GM12878 (cell line): Measurements from ENCODE around the gene PPIF. TPM values are rescaled to one million over a fixed set of nuclear protein-coding genes. Genes with fewer than 3 reads are reported as not detected.

ENCODE experiments used
- ATAC-seq: fragments of 200-7000 bp; cut with Tn5 transposase; 3 replicates; pipeline ENCODE4 v1.9.1; 2020; ENCODE audit warnings: mild to moderate bottlenecking, moderate library complexity
- BruUV-seq: library from RNA; stranded (reverse); fragments of 400-500 nt; replicated peaks from 2 replicates; lab custom pipeline; 2021; lab: Mats Ljungman, UMichigan
- CTCF ChIA-PET: fragments of 300-600 bp; sonication (Branson Sonifier 250); formaldehyde crosslinking; extraction: SDS; loops from one replicate; lab custom pipeline; 2021; ENCODE audit warnings: inconsistent platforms; lab: Yijun Ruan, JAX
- POLR2A ChIA-PET: fragments of 350-600 bp; formaldehyde crosslinking; extraction: SDS; loops from one replicate; lab custom pipeline; 2021; ENCODE audit warnings: inconsistent platforms; lab: Charles Lee
- RAD21 ChIA-PET: fragments of 300-600 bp; sonication (Branson Sonifier 250); formaldehyde crosslinking; loops from one replicate; lab custom pipeline; 2023; ENCODE audit warnings: antibody characterized with exemption; ENCODE audit not compliant: unreplicated experiment; lab: Charles Lee
- SMC1A ChIA-PET: fragments of 300-600 bp; sonication (Branson Sonifier 250); formaldehyde crosslinking; loops from one replicate; lab custom pipeline; 2023; ENCODE audit not compliant: unreplicated experiment, uncharacterized antibody; lab: Charles Lee
- DNase-seq: peaks from one replicate; pipeline ENCODE4 v3.0.0-alpha.2; 2011; ENCODE audit warnings: low read depth, low spot score
- FAIRE-seq: peaks from 3 replicates; lab custom pipeline; 2011; peaks lifted over from hg19 to GRCh38; lab: Jason Lieb, UNC
- H2AFZ ChIP-seq: 2 replicates; pipeline ENCODE4 v1.6.0; 2011; ENCODE audit warnings: low read depth, low read length, control low read depth; ENCODE audit not compliant: control insufficient read depth
- H3K27ac ChIP-seq: 2 replicates; pipeline ENCODE4 v1.5.1; 2011; ENCODE audit warnings: control low read depth; ENCODE audit not compliant: control insufficient read depth, insufficient read depth
- H3K27me3 ChIP-seq, 2 experiments: replicated peaks in 1 of 2; 2 replicates each; pipeline versions ENCODE4 v1.6.0 to v1.6.1; 2011; ENCODE audit warnings: low read length in 1 of 2; ENCODE audit not compliant: control insufficient read depth in 2 of 2, insufficient read depth in 2 of 2
- H3K36me3 ChIP-seq, 2 experiments: 2 replicates each; pipeline ENCODE4 v1.5.1; 2011; ENCODE audit warnings: low read length in 1 of 2; ENCODE audit not compliant: control insufficient read depth in 2 of 2, insufficient read depth in 2 of 2
- H3K4me1 ChIP-seq: 2 replicates; pipeline ENCODE4 v1.6.1; 2011; ENCODE audit warnings: mild to moderate bottlenecking, low read length, moderate library complexity, mixed read lengths; ENCODE audit not compliant: control insufficient read depth, insufficient read depth
- H3K4me2 ChIP-seq: 2 replicates; pipeline ENCODE4 v1.6.0; 2011; ENCODE audit warnings: control low read depth; ENCODE audit not compliant: control insufficient read depth, insufficient read depth
- H3K4me3 ChIP-seq: fragments of 200-600 bp; sonication (generic); 2 replicates; pipeline ENCODE4 v1.5.1; 2016
- H3K79me2 ChIP-seq: 2 replicates; pipeline ENCODE4 v1.6.0; 2011; ENCODE audit warnings: low read length; ENCODE audit not compliant: control insufficient read depth, insufficient read depth
- H3K9ac ChIP-seq: 2 replicates; pipeline ENCODE4 v1.8.0; 2011; ENCODE audit warnings: low read length, control low read depth, mixed read lengths; ENCODE audit not compliant: control insufficient read depth, insufficient read depth
- H3K9me3 ChIP-seq: replicated peaks from 3 replicates; pipeline ENCODE4 v1.5.1; 2011; ENCODE audit warnings: mild to moderate bottlenecking, low read length; ENCODE audit not compliant: control insufficient read depth, insufficient read depth
- H4K20me1 ChIP-seq: 2 replicates; pipeline ENCODE4 v1.6.0; 2011; ENCODE audit not compliant: control insufficient read depth, insufficient read depth
- CHD4 ChIP-seq: fragments of 200-600 bp; sonication (generic); IDR thresholded peaks from 2 replicates; pipeline ENCODE4 v1.6.1; 2016; ENCODE audit warnings: mild to moderate bottlenecking
- EP300 ChIP-seq, 2 experiments: fragments of 150-350 bp in 1 of 2; IDR thresholded peaks; 2 replicates each; pipeline ENCODE4 v1.6.1; 2011 to 2012; ENCODE audit warnings: low read depth in 2 of 2, low read length in 2 of 2, borderline replicate concordance in 1 of 2, improper control_type of control experiment in 1 of 2, inconsistent platforms in 1 of 2; ENCODE audit not compliant: control insufficient read depth in 1 of 2
- NR2C1 ChIP-seq: fragments of 450-650 bp; IDR thresholded peaks from 2 replicates; pipeline ENCODE4 v1.6.1; 2017; ENCODE audit warnings: antibody characterized with exemption, mild to moderate bottlenecking, moderate library complexity
- PAX5 ChIP-seq: IDR thresholded peaks from 2 replicates; pipeline ENCODE4 v1.6.1; 2011; ENCODE audit warnings: low read depth, low read length, borderline replicate concordance
- PBX3 ChIP-seq: IDR thresholded peaks from 2 replicates; pipeline ENCODE4 v1.6.1; 2011; ENCODE audit warnings: mild to moderate bottlenecking, low read depth, low read length, moderate library complexity; ENCODE audit not compliant: insufficient replicate concordance
- RAD21 ChIP-seq: IDR thresholded peaks from 2 replicates; pipeline ENCODE4 v1.6.1; 2011; ENCODE audit warnings: mild to moderate bottlenecking, low read depth, low read length, moderate library complexity; ENCODE audit not compliant: insufficient read depth
- RCOR1 ChIP-seq: conservative IDR thresholded peaks from 2 replicates; pipeline ENCODE4 v1.6.1; 2012; ENCODE audit warnings: low read depth, low read length, improper control_type of control experiment
- SMAD5 ChIP-seq: IDR thresholded peaks from 2 replicates; pipeline ENCODE4 v1.6.1; 2016; ENCODE audit warnings: antibody characterized with exemption, low read depth
- SPI1 ChIP-seq: IDR thresholded peaks from 2 replicates; pipeline ENCODE4 v1.6.1; 2011; ENCODE audit warnings: low read depth, mild to moderate bottlenecking, low read length, moderate library complexity, borderline replicate concordance; ENCODE audit not compliant: insufficient read depth
- STAT3 ChIP-seq: IDR thresholded peaks from 2 replicates; pipeline ENCODE4 v1.6.1; 2011; ENCODE audit warnings: low read depth, low read length, improper control_type of control experiment
- ZBTB40 ChIP-seq: fragments of 450-650 bp; IDR thresholded peaks from 2 replicates; pipeline ENCODE4 v1.6.1; 2016; ENCODE audit warnings: mild to moderate bottlenecking, moderate library complexity, borderline replicate concordance
- ZNF384 ChIP-seq: IDR thresholded peaks from 2 replicates; pipeline ENCODE4 v1.6.1; 2012; ENCODE audit warnings: low read depth, mild to moderate bottlenecking, low read length, improper control_type of control experiment, borderline replicate concordance
- WGBS: methylation state at CpG from one replicate; pipeline ENCODE4 v1.1.6; 2016; ENCODE audit warnings: low lambda C conversion rate; ENCODE audit not compliant: insufficient replicate concordance, insufficient coverage; ENCODE audit errors: missing lambda C conversion rate; 5-methylcytosine and 5-hydroxymethylcytosine counted together
- in situ Hi-C: fragments of 300-500 bp; cut with MboI; formaldehyde crosslinking; loops from 9 replicates; pipeline ENCODE4 v1.14.3; 2018; ENCODE audit warnings: mixed read lengths
- intact Hi-C: fragments of 100-400 bp; cut with micrococcal nuclease; formaldehyde crosslinking; loops from one replicate; pipeline ENCODE4 v1.14.2; 2022; ENCODE audit not compliant: unreplicated experiment
- polyA plus RNA-seq, 11 experiments: library from polyadenylated mRNA; depleted of rRNA in 4 of 11; unstranded in 6 of 11; stranded (reverse) in 5 of 11; fragments of >200 nt; fragmentation: Nextera tagmentation in 4 of 11; fragmentation: Illumina TruSeq in 1 of 11; extraction: Ambion mirVana in 4 of 11; extraction: Trizol in 1 of 11; gene quantifications; 1 replicate in 1 of 11; 2 replicates in 10 of 11; pipeline versions ENCODE4 v1.2.1 to v1.2.3, GENCODE V29; 2011 to 2016; ENCODE audit warnings: inconsistent platforms in 2 of 11, missing spikeins in 2 of 11, low read depth in 1 of 11
- total RNA-seq, 4 experiments: library from RNA; depleted of rRNA in 3 of 4; stranded (reverse); fragments of >200 nt in 3 of 4; fragmentation: Illumina TruSeq in 1 of 4; extraction: Trizol in 1 of 4; gene quantifications; 2 replicates each; pipeline versions ENCODE4 v1.2.1 to v1.2.3, GENCODE V29; 2013 to 2021

Gene PPIF
- total and polyA plus RNA-seq, 10 of the 15 experiments (the other 5 are each of a cell fraction or from before 2014, with no cell fraction given): 28.8 to 180 (median 128) TPM

- Histone ChIP-seq H2AFZ (no peak overlapping the region), H3K9me3 (no peaks in the 10 kb centered on the region), H3K79me2 (no peaks in the 10 kb centered on the region), H3K4me2 (no peak overlapping the region), H3K36me3 (no peaks in the 10 kb centered on the region), H3K27me3 (no peaks in the 10 kb centered on the region; a peak in 2 of 4 replicates), H4K20me1 (no peaks in the 10 kb centered on the region), H3K27ac (no peak overlapping the region), H3K4me3 (no peak overlapping the region), H3K4me1 (no peaks in the 10 kb centered on the region), H3K9ac (no peak overlapping the region)
- ATAC-seq (no peak), FAIRE-seq (no peak), DNase-seq (no peak)
- TF ChIP-seq SPI1 (no peak), EP300 (IDR thresholded peaks at IDR 0.05; ENCODE audit: borderline replicate concordance in 1 of 2, control insufficient read depth in 1 of 2, low read depth in 2 of 2, low read length in 2 of 2) (no peak), PAX5 (no peak), ZNF384 (no peak), CHD4 (no peak), RCOR1 (no peak), NR2C1 (no peak), ZBTB40 (no peak), SMAD5 (no peak), STAT3 (no peak), RAD21 (no peak), PBX3 (no peak)
- intact Hi-C loops: no loop called here
- in situ Hi-C loops: no loop called here
- SMC1A ChIA-PET: interaction anchor here (1.3 kb wide), 1 partner anchor 80 kb away, joined by 4 read pairs; no protein-coding TSS in a partner anchor
- RAD21 ChIA-PET: interaction anchor here (1.1 kb wide), 1 partner anchor 22 kb away, joined by 3 read pairs; no protein-coding TSS in a partner anchor
- POLR2A ChIA-PET: no interaction called here
- no TSS peak for BruUV-seq
- CTCF ChIA-PET: interaction anchor here (0.9 to 2.6 kb wide), 3 partner anchors 9 to 73 kb away, joined by 3 to 7 read pairs (median 5); no protein-coding TSS in a partner anchor
- 3% methylated on average over 6 of the region's 6 CpGs for WGBS
Measured at GRCh38 chr10:79397051-79397450, 49.8 kb downstream of the PPIF start.
